Neural progenitor cell (in vitro differentiated cells): Measurements from ENCODE around the gene GPLD1.

Source experiments
- EZH2 ChIP-seq: fragments of 200-600 bp; sonication (generic); IDR thresholded peaks from 2 replicates; pipeline ENCODE4 v1.6.1; 2017; ENCODE audit warnings: antibody characterized with exemption, mild to moderate bottlenecking, moderate library complexity
- TF ChIP-seq, protein P1 (sequence below): fragments of 200-600 bp; sonication (generic); IDR thresholded peaks from 2 replicates; pipeline ENCODE4 v1.5.1; 2017; ENCODE audit warnings: antibody characterized with exemption, mild to moderate bottlenecking

DNA sequence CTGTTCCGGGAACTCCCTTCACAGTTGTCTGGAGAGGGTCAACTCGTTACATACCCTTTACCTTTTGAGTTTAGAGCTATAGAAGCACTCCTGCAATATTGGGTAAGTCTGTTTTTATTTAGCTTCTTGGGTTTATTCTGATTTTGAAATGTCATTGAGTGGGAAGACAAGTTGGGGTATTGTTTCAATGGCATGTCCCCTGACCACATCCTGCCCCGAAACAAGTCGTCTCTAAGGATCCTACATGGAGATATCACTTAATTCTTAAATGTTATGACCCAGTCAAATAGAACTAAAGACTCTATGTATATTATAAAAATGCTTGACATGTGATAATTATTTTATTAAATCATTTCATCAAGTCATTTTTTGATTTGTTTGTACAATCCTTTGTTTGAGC, 77.1 kb downstream of the GPLD1 start:
- TF ChIP-seq, protein P1, sequence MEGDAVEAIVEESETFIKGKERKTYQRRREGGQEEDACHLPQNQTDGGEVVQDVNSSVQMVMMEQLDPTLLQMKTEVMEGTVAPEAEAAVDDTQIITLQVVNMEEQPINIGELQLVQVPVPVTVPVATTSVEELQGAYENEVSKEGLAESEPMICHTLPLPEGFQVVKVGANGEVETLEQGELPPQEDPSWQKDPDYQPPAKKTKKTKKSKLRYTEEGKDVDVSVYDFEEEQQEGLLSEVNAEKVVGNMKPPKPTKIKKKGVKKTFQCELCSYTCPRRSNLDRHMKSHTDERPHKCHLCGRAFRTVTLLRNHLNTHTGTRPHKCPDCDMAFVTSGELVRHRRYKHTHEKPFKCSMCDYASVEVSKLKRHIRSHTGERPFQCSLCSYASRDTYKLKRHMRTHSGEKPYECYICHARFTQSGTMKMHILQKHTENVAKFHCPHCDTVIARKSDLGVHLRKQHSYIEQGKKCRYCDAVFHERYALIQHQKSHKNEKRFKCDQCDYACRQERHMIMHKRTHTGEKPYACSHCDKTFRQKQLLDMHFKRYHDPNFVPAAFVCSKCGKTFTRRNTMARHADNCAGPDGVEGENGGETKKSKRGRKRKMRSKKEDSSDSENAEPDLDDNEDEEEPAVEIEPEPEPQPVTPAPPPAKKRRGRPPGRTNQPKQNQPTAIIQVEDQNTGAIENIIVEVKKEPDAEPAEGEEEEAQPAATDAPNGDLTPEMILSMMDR = no peak
- TF ChIP-seq EZH2 = no peak
